ENCODE data around the gene PPP1R16B.

GRCh38 chr20:38880952-38881735 is 75.6 kb downstream of the PPP1R16B start:
- TF ChIP-seq CTCF (IDR thresholded peaks at IDR 0.05; ENCODE audit: poor library complexity, severe bottlenecking), result no peak
- no peak for TF ChIP-seq REST (IDR thresholded peaks at IDR 0.05; ENCODE audit: borderline replicate concordance)
- no peak for TF ChIP-seq EZH2 (IDR thresholded peaks at IDR 0.05; ENCODE audit: borderline replicate concordance, insufficient read depth, low read length, poor library complexity, severe bottlenecking)
